DOHH2 (cell line): Measurements from ENCODE around the gene RPS2.
"Not testable (repeated sequence)": the region's sequence is repeated elsewhere in the genome, so short reads cannot be mapped to it uniquely, and the experiment has no call there.

Experiments
- H3F3A ChIP-seq: fragments of 200-600 bp; sonication (generic), shearing (Covaris generic); 2 replicates; pipeline ENCODE4 v1.6.0; 2016; ENCODE audit warnings: antibody characterized with exemption, mild to moderate bottlenecking; ENCODE audit not compliant: control insufficient read depth, insufficient read depth
- H3K27ac ChIP-seq: fragments of 200-600 bp; sonication (generic); 2 replicates; pipeline ENCODE4 v1.5.1; 2014; ENCODE audit warnings: low read depth, mild to moderate bottlenecking, low read length, moderate library complexity
- H3K27me3 ChIP-seq: fragments of 200-600 bp; sonication (generic); 2 replicates; pipeline ENCODE4 v1.6.1; 2014; ENCODE audit warnings: mild to moderate bottlenecking, low read length, mixed read lengths; ENCODE audit not compliant: control insufficient read depth
- H3K36me3 ChIP-seq: fragments of 200-600 bp; sonication (generic); 2 replicates; pipeline ENCODE4 v1.6.1; 2014; ENCODE audit warnings: mild to moderate bottlenecking, low read length, moderate library complexity, mixed read lengths; ENCODE audit not compliant: control insufficient read depth
- H3K4me1 ChIP-seq: fragments of 200-600 bp; sonication (generic); 2 replicates; pipeline ENCODE4 v1.6.1; 2014; ENCODE audit warnings: mild to moderate bottlenecking, low read length, mixed read lengths; ENCODE audit not compliant: control insufficient read depth
- H3K4me2 ChIP-seq: fragments of 200-600 bp; sonication (generic); 2 replicates; pipeline ENCODE4 v1.6.0; 2014; ENCODE audit warnings: mild to moderate bottlenecking, low read length, moderate library complexity
- H3K4me3 ChIP-seq: fragments of 200-600 bp; sonication (generic); 2 replicates; pipeline ENCODE4 v1.5.1; 2014; ENCODE audit warnings: mild to moderate bottlenecking, low read length, mixed read lengths
- H3K79me2 ChIP-seq: fragments of 200-600 bp; sonication (generic); 2 replicates; pipeline ENCODE4 v1.6.1; 2014; ENCODE audit warnings: mild to moderate bottlenecking, low read length, mixed read lengths; ENCODE audit not compliant: control insufficient read depth
- H3K9me2 ChIP-seq: fragments of 200-600 bp; sonication (generic); replicated peaks from 2 replicates; pipeline ENCODE4 v1.6.1; 2014; ENCODE audit warnings: mild to moderate bottlenecking, low read length, mixed read lengths; ENCODE audit not compliant: control insufficient read depth
- H3K9me3 ChIP-seq: fragments of 200-600 bp; sonication (generic); 2 replicates; pipeline ENCODE4 v1.6.1; 2014; ENCODE audit warnings: antibody characterized with exemption, low read length, mixed read lengths; ENCODE audit not compliant: control insufficient read depth, insufficient read depth
- H4K20me1 ChIP-seq: fragments of 200-600 bp; sonication (generic); 2 replicates; pipeline ENCODE4 v1.6.0; 2014; ENCODE audit warnings: low read depth, mild to moderate bottlenecking, antibody characterized with exemption, low read length, moderate library complexity; ENCODE audit not compliant: control insufficient read depth, insufficient read depth
- EZH2phosphoT487 ChIP-seq: fragments of 200-600 bp; sonication (generic); IDR thresholded peaks from 2 replicates; pipeline ENCODE4 v1.6.1; 2017; ENCODE audit warnings: borderline replicate concordance, mild to moderate bottlenecking, antibody characterized with exemption, low read length, moderate library complexity, mixed read lengths
- TF ChIP-seq, protein P1 (sequence below): fragments of 200-600 bp; sonication (generic); IDR thresholded peaks from one replicate; pipeline ENCODE4 v1.5.1; 2014; ENCODE audit warnings: antibody characterized with exemption, mild to moderate bottlenecking, low read depth, low read length; ENCODE audit not compliant: poor library complexity, severe bottlenecking

Gene RPS2

DNA sequence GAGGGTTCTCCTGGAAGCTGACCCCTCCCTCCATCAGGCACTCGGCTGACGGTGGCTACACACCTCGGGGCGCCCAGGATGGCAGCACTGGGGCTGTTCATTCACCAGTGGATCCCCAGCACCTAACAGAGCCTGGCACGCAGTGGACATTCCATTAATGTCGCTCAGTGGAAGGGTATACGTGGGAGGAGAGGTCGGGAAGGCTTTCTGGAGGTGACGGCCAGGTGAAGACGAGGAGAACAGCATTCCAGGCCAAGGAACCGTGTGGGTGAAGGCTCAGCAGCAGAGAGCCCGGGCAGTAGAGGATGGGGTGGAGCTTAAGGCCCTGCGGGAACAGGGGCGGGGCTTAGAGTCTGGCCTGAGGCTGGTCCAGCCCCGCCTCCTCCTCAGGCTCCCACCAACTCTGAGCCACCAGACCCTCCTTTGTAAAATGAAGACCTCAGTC, 43.9 kb downstream of the RPS2 start:
- no peaks in the 10 kb centered on the region; the same call in 1 of the 2 replicates for H3K27me3 ChIP-seq
- H3K4me3 ChIP-seq, result no peak overlapping the region
- H3K4me1 ChIP-seq, result no peaks in the 10 kb centered on the region
- H3K27ac ChIP-seq, result no peak overlapping the region
- H3K9me2 ChIP-seq, result no peaks in the 10 kb centered on the region
- TF ChIP-seq EZH2phosphoT487, result no peak
- TF ChIP-seq, protein P1, sequence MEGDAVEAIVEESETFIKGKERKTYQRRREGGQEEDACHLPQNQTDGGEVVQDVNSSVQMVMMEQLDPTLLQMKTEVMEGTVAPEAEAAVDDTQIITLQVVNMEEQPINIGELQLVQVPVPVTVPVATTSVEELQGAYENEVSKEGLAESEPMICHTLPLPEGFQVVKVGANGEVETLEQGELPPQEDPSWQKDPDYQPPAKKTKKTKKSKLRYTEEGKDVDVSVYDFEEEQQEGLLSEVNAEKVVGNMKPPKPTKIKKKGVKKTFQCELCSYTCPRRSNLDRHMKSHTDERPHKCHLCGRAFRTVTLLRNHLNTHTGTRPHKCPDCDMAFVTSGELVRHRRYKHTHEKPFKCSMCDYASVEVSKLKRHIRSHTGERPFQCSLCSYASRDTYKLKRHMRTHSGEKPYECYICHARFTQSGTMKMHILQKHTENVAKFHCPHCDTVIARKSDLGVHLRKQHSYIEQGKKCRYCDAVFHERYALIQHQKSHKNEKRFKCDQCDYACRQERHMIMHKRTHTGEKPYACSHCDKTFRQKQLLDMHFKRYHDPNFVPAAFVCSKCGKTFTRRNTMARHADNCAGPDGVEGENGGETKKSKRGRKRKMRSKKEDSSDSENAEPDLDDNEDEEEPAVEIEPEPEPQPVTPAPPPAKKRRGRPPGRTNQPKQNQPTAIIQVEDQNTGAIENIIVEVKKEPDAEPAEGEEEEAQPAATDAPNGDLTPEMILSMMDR, result no peak
- no peaks in the 10 kb centered on the region for H3K9me3 ChIP-seq
- H3K4me2 ChIP-seq, result no peak overlapping the region
- H4K20me1 ChIP-seq, result no peaks in the 10 kb centered on the region
- no peaks in the 10 kb centered on the region for H3F3A ChIP-seq
- no peaks in the 10 kb centered on the region for H3K79me2 ChIP-seq
- no peaks in the 10 kb centered on the region for H3K36me3 ChIP-seq

DNA sequence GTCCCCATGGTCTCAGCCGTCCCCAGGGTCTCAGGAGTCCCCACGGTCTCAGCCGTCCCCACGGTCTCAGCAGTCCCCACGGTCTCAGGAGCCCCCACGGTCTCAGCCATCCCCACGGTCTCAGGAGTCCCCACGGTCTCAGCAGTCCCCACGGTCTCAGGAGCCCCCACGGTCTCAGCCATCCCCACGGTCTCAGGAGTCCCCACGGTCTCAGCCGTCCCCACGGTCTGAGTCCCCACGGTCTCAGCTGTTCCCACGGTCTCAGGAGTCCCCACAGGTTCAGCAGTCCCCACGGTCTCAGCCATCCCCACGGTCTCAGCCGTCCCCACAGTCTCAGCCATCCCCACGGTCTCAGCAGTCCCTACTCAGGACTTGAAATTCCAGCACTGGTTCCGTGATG, 44.5 kb downstream of the RPS2 start:
- H3K36me3 ChIP-seq, H3K4me1 ChIP-seq, H3K9me2 ChIP-seq, H3K4me3 ChIP-seq, H3K4me2 ChIP-seq, H3K27me3 ChIP-seq, H3K9me3 ChIP-seq, H4K20me1 ChIP-seq, H3K27ac ChIP-seq, H3K79me2 ChIP-seq, H3F3A ChIP-seq: not testable (repeated sequence)

DNA sequence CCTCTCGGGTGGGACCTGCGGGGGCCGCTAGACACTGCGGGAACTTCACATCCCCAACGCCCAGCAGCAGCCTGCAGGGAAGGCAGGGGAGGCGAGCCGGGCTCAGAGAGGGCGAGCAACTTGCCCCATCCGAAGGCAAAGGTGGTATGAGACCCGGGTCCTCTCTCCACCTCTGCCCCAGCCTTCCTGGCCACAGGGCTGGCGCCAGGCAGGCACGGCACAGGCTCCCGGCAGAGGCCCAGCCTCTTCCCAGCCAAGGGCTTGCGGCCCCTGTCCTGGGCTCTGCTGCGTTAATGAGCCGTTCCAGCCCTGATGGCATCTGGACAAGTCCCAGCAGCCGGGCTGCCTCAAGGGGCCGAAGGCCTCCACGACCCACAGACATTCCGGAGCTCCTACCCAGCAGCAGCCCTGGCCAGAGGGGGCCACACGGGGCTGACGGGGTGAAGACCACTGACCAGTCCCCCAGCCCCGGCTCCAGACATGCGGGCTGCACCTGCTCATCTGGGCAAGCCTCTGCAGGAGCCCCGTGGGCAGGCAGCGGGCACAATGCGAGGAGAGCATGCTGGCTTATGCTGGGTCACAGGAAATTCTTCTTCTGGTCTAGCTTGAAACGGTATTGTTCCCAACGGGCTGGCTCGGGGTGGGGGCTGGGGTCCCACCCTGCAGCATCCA, 45.2 kb downstream of the RPS2 start:
- no peaks in the 10 kb centered on the region for H4K20me1 ChIP-seq
- H3K9me3 ChIP-seq, result no peaks in the 10 kb centered on the region
- H3K27me3 ChIP-seq, result no peaks in the 10 kb centered on the region; the same call in 1 of the 2 replicates
- TF ChIP-seq, protein P1, result no peak
- TF ChIP-seq EZH2phosphoT487, result no peak
- H3F3A ChIP-seq, result no peaks in the 10 kb centered on the region
- H3K4me1 ChIP-seq, result no peaks in the 10 kb centered on the region
- H3K4me3 ChIP-seq, result no peak overlapping the region
- H3K4me2 ChIP-seq, result no peak overlapping the region
- H3K27ac ChIP-seq, result no peak overlapping the region
- H3K9me2 ChIP-seq, result no peaks in the 10 kb centered on the region
- no peaks in the 10 kb centered on the region for H3K36me3 ChIP-seq
- H3K79me2 ChIP-seq, result no peaks in the 10 kb centered on the region

DNA sequence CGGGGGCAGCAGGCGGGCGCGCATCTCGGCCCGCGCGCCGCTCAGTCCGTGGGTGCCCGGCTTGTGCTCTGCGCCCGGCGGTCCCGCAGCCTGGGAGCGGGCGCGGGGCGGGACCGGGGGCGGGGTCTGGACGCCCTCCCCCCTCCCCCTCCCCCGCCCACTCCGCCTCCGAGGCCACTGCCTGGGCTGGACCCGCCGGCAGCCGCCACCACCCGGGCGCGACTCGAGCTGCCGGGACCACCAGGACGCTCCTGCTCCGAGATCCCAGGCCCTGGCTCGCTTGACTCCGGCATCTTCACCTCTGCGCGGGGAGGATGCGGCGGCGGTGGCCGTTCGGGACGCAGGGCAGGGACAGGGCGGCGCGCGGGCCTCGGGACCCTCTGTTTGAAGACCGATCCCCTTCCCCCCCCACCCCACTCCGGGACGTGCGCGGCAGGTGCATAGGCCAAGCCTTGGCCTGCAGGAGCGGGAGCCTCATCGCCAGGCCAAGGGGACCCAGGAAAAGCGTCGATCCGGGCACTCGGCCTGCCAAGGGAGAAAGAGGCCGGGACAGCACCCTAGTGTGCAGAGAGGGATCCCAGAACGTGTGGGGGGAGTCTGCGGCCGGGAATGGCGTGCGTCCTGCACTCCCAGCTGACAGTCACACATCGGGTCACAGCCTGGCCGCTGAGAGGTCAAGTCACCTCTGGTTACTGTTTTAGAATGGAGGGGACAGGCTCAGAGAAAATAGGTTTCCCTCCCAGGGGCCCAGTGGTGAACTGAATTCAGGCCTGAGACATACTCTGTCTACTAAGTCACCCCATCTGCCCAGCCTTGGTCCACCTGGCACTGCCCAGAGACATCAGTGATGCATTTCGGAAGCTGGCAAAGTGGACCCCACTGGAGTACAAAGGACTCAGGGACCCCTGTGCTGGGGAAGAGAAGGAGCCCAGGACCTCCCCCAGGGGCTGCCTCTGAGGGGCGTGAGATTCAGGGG, 46.0 kb downstream of the RPS2 start, which contains the start of gene HS3ST6:
HS3ST6 (minus strand) TSS at position 65 of the 976 bp plus-strand sequence. CDS start 92 bp downstream, outside the sequence.
- Histone ChIP-seq H3K36me3 (no peaks in the 10 kb centered on the region), H3K79me2 (no peaks in the 10 kb centered on the region), H3K9me3 (no peaks in the 10 kb centered on the region), H3K27me3 (no peaks in the 10 kb centered on the region; the same call in 1 of the 2 replicates), H3K4me1 (no peaks in the 10 kb centered on the region), H3K9me2 (no peaks in the 10 kb centered on the region), H3K4me2 (no peak within 1 kb of the TSS), H4K20me1 (no peaks in the 10 kb centered on the region), H3K27ac (no peak within 1 kb of the TSS), H3F3A (no peaks in the 10 kb centered on the region), H3K4me3 (no peak within 1 kb of the TSS)
- no peak for TF ChIP-seq EZH2phosphoT487
- TF ChIP-seq, protein P1, result no peak
